HCT116 (cell line): Measurements from ENCODE around the gene MEIS1.

ENCODE experiments used
- EZH2 ChIP-seq: fragments of 200-600 bp; sonication (generic); IDR thresholded peaks from 2 replicates; pipeline ENCODE4 v1.6.1; 2017; ENCODE audit warnings: antibody characterized with exemption, mixed run types
- POLR2A ChIP-seq: IDR thresholded peaks from 2 replicates; pipeline ENCODE4 v1.7.0; 2011; ENCODE audit warnings: borderline replicate concordance; ENCODE audit not compliant: insufficient read depth, insufficient read length; ENCODE audit errors: extremely low read depth
- SRF ChIP-seq: IDR thresholded peaks from 2 replicates; pipeline ENCODE4 v1.6.1; 2012; ENCODE audit warnings: low read depth
- YY1 ChIP-seq: IDR thresholded peaks from 2 replicates; pipeline ENCODE4 v1.6.1; 2011; ENCODE audit warnings: low read length, low read depth, moderate library complexity, mild to moderate bottlenecking; ENCODE audit not compliant: insufficient replicate concordance; ENCODE audit errors: extremely low read depth
- TF ChIP-seq, protein P1 (sequence below), 3 experiments: fragments of 200-600 bp in 1 of 3; sonication (generic) in 1 of 3; IDR thresholded peaks in 2 of 3; conservative IDR thresholded peaks in 1 of 3; 2 replicates each; pipeline ENCODE4 v1.5.1; 2012 to 2017; ENCODE audit warnings: low read depth in 2 of 3, low read length in 2 of 3, antibody characterized with exemption in 1 of 3, borderline replicate concordance in 1 of 3, control low read depth in 1 of 3, mild to moderate bottlenecking in 1 of 3, mixed read lengths in 1 of 3, mixed run types in 1 of 3, moderate library complexity in 1 of 3; ENCODE audit not compliant: insufficient read depth in 1 of 3

DNA sequence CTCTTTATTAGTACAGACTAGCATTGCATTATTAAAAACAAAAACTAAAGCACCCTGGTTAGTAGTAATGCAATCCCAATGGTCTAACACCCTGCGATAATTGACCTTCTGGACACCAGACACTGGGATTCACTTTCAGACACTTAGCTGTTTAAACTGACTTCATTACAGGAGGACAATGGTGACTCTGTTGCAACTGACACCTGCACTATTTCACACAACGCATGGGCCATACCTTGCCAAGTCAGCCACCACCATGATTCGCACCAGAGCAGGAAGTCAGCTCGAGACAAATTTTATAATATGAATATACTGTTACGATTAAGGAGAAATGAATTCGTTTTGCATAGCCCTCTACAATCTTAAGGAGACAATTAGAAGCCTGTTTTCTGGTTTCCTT lies 150.7 kb downstream of the MEIS1 start:
- TF ChIP-seq POLR2A (no peak), EZH2 (no peak), SRF (no peak), YY1 (no peak)
- TF ChIP-seq, protein P1, sequence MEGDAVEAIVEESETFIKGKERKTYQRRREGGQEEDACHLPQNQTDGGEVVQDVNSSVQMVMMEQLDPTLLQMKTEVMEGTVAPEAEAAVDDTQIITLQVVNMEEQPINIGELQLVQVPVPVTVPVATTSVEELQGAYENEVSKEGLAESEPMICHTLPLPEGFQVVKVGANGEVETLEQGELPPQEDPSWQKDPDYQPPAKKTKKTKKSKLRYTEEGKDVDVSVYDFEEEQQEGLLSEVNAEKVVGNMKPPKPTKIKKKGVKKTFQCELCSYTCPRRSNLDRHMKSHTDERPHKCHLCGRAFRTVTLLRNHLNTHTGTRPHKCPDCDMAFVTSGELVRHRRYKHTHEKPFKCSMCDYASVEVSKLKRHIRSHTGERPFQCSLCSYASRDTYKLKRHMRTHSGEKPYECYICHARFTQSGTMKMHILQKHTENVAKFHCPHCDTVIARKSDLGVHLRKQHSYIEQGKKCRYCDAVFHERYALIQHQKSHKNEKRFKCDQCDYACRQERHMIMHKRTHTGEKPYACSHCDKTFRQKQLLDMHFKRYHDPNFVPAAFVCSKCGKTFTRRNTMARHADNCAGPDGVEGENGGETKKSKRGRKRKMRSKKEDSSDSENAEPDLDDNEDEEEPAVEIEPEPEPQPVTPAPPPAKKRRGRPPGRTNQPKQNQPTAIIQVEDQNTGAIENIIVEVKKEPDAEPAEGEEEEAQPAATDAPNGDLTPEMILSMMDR (IDR thresholded peaks at IDR 0.05 in 2 of 3, conservative IDR thresholded peaks at IDR 0.05 in 1 of 3; ENCODE audit: borderline replicate concordance in 1 of 3, insufficient read depth in 1 of 3, low read depth in 2 of 3, low read length in 2 of 3) = no peak
